Activated CD4-positive, alpha-beta T cell treated with anti-CD3 and anti-CD28 coated beads, Interleukin-2, amount 50 U/mL, for 48 hours (primary cell): ENCODE data around the gene MIOS.
A peak's percentile ranks its signal among the peaks of the same experiment; 100 is the strongest.
"Not testable (repeated sequence)": the region's sequence is repeated elsewhere in the genome, so short reads cannot be mapped to it uniquely, and the experiment has no call there.

Source experiments
- DNase-seq, 2 experiments: peaks; one replicate each; pipeline ENCODE4 v3.0.0-alpha.2; 2020

MIOS gene

DNA sequence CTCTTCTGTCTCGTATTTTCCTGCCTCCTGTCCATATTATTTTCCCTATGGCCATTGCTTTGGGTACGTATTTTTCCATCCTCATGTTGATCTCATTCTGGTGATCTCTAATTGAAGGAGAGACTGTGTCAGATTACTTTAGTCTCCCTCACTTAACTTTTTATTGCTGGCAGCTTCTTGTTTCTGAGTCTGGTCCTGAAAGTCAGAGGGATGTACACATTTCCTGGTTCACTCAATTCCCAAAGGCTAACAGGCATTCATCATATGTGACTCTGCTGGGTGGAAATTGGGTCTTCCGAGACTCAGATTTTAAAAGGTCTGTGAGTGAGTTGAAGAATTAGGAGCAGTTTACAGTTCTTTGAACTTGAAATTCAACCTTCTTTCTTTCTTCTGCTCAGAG, 84.8 kb downstream of the MIOS start:
- no peak for DNase-seq

DNA sequence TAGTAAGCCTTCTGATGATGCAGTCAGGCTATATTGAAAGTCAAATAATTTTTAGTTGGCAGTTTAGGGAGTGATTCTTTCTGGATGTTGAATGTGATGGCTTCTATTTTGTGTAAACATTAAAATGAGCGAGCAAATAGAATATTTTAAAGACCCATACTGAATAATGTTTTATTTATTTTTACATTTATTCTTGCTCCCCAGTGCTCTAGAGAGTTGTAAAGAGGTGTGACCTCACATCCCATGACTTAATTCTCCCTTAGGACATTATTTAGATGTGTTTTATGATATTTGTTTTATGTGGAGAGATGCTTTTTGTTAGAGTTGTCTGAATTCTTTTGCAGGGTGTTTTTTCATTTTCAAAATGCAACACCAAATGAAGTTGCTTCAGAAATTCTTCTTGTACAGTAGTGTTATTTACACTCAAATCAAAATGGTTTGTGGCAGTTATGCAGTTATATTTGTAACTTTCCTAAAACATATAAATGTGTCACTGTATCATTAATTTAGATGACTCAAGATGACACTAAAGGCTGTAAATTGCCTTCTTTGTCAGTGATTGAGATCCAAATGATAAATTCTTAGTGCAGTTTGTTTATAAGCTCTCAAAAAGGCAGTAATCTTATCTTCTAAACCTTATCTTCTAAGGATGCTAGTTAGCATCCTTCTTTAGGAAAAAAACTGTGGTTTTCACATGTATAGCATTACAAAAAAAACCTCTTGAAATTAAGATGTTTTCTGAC, 86.3 kb downstream of the MIOS start:
- DNase-seq: no peak

DNA sequence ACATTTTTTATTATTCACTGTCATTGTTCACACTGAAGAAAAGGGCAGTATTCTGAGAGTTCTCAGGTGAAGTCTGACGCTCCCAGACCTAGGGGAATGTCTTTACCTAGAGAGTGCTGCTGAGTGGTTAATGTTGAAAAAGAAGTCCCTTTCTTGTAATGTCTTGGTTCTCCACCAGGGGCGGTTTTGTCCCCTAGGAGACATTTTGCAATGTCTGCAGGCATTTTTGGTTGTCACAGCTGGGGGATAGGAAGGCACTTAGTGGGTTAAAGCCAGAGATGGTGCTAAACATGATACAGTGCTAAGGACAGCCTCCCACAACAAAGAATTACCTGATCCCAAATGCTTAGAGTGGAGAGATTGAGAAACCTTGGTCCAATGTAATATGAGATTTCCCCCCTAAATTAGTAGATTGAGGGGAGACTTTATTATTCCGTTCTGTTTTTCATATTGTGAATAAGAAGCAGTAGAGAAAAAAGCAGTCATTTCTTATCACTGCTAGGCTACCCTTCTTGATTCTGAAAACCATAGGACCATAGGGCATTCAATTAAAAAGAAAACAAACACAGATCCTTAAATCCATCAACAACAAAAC, 87.0 kb downstream of the MIOS start:
- DNase-seq: peak; percentile 16 to 30

GRCh38 chr7:7654964-7655715, 88.5 kb downstream of the MIOS start:
- DNase-seq: no peak

DNA sequence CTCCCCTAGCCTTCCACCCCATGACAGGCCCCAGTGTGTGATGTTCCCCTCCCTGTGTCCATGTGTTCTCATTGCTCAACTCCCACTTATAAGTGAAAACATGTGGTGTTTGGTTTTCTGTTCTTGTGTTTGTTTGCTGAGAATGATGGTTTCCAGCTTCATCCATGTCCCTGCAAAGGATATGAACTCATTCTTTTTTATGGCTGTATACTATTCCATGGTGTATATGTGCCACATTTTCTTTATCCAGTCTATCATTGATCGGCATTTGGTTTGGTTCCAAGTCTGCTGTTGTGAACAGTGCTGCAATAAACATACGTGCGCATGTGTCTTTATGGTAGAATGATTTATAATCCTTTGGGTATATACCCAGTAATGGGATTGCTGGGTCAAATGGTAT, 89.8 kb downstream of the MIOS start:
- not testable (repeated sequence) for DNase-seq
